Posterior vena cava (tissue), 2 donors: Measurements from ENCODE around the gene USP34. TPM values are rescaled to one million over a fixed set of nuclear protein-coding genes. Genes with fewer than 3 reads are reported as not detected.
"Not testable (repeated sequence)": the region's sequence is repeated elsewhere in the genome, so short reads cannot be mapped to it uniquely, and the experiment has no call there.

Source experiments
- DNase-seq: peaks from one replicate; pipeline ENCODE4 v3.0.0-alpha.2; 2020; ENCODE audit warnings: low spot score
- intact Hi-C, 2 donors: fragments of 100-400 bp; cut with DNase I; formaldehyde crosslinking; loops; one replicate each; pipeline versions ENCODE4 v1.14.1 to v1.14.2; 2022 to 2023
- long read RNA-seq, 2 donors: library from polyadenylated mRNA; unstranded; transcript quantifications; one replicate each; pipeline ENCODE4 v2.0.0, GENCODE V29; 2020 to 2021
- total RNA-seq, 2 donors: library from RNA; stranded (reverse); fragmentation: NEBNext Ultra II Directional; extraction: Animal tissue kit (Norgen Biotek cat#: 25700); gene quantifications; one replicate each; pipeline ENCODE4 v1.2.1, GENCODE V29; 2021
- donor health status: DM: yes; HTN: yes; CAD: no.
- donor health status: DM: yes; HTN: yes; CAD: no.

Gene USP34
- total RNA-seq = 100 to 1,000 TPM in 1 of 2 donors, 10 to 100 TPM in 1; 87.4 to 125 TPM
- long read RNA-seq, donor 1, partial matches to known transcripts = 7 of 13 reads
- long read RNA-seq, donor 1, other reads (novel, unspliced or antisense) = 6 of 13 reads
- long read RNA-seq, donor 2, partial matches to known transcripts = 3 of 7 reads
- long read RNA-seq, donor 2, other reads (novel, unspliced or antisense) = 4 of 7 reads

- DNase-seq = peak; percentile 99
- intact Hi-C loops = loop anchor here in 1 of 2 donors (10.0 kb wide), 1 partner anchor 286 kb away; no protein-coding TSS in a partner anchor
Observed at GRCh38 chr2:61470965-61471904, at the start of gene USP34. Gene USP34, minus strand, starts transcription at chr2:61471087. Its CDS starts 395 bp downstream, at chr2:61470692.

GRCh38 chr2:61520261-61520660 lies 49.4 kb upstream of the USP34 start:
- intact Hi-C loops = no loop called here
- no peak for DNase-seq

DNA sequence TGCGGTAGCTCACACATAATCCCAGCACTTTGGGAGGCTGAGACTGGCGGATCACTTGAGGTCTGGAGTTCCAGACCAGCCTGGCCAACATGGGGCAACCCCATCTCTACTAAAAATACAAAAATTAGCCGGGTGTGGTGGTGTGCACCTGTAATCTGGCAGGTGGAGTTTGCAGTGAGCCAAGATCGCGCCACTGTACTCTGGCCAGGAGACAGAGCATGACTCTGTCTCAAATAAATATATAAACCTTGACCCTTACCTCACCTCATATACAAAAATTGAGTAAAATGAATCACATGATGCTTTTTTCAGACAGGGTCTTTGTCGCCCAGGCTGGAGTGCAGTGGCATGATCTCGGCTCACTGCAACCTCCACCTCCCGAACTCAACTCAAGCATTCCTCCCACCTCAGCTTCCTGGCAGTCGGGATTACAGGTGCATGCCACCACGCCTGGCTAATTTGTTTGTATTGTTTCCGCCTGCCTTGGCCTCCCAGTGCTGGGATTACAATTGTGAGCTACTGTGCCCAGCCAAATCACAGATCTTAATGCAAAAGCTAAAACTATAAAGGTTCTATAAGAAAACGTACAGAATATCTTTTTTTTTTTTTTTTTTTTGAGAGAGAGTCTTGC lies 42.0 kb upstream of the USP34 start:
- no peak for DNase-seq
- intact Hi-C loops = no loop called here

DNA sequence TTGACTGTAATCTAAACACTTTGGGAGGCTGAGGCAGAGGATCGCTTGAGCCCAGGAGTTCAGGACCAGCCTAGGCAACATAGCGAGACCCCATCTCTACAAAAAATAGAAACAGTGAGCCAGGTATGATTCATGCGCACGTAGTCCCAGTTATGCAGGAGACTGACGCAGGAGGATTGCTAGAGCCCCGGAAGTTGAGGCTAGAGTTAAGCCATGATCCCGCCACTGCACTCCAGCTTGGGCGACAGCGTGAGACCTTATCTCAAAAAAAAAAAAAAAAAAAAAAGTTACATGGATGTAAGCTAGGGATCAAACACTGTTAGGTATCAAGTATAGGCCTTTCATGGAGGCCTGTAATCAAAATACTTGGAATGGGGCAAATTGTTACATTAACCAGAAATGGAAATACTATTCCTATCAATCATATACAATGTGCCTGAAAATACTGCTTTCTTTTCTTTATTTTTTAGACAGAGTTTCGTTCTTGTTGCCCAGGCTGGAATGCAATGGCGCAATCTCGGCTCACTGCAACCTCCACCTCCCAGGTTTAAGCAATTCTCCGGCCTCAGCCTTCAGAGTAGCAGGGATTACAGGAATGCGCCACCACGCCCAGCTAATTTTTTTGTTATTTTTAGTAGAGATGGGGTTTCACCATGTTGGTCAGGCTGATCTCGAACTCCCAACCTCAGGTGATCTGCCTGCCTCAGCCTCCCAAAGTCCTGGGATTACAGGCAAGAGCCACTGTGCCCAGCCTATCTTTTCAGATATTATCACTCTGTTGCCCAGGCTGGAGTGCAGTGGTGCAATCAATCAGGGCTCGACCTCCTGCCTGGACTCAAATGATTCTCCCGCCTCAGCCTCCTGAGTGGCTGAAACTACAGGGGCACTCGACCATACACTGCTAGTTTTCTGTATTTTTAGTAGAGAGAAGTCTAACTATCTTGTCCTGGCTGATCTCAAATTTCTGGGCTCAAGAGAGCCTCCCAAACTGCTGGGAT lies 40.1 kb upstream of the USP34 start:
- DNase-seq = no peak
- intact Hi-C loops = no loop called here

DNA sequence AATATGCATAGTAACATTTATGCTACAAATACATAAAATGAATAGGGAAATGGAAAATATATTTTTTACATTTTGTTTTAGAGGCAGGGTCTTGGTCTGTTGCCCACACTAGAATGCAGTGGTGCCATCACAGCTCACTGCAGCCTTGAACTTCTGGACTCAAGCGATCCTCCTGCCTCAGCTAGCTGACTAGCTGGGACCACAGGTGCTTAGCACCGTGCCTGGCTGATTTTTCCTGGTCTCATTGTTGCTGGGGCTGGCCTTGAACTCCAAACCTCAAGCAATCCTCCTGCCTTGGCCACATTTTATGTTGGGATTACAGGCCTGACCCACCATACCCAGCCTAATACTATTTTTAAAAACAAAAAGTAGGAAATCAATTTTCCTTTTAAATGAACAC lies 34.1 kb upstream of the USP34 start:
- intact Hi-C loops = no loop called here
- DNase-seq = no peak

DNA sequence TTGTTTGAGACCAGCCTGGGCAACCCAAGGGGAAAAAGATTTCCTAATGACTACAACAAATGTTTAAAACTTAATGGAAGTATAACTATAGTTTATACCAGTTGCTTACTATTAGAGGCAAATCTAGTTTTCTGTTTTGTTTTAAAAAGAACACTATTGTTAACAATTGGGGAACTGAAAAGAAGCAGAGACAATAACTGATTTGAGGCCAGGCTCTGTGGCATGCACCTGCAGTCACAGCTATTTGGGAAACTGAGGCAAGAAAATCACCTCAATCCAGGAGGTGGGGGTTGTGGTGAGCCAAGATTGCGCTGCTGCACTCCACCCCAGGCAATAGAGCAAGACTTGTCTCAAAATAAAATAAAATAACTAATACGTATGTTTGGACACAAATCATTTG lies 28.2 kb upstream of the USP34 start:
- DNase-seq = no peak
- intact Hi-C loops = no loop called here

DNA sequence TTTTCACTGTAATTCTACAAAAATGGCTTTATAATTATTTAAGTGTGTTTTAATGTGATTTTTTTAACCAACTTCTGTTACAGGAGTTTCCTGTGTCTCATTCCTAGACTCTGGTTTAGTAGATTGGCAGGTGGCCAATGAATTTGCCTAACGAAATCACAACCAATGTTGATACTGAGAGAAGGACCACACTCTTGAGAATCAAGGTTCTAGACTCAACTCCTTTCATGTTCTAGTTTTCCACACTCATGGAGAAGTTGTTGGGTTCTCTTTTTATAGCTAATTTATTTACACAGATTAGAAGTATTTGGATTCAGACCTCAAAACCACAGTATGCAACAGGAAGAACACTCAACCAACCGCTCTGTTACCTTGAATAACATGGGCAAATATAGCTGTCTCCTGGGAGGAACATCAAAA lies 22.6 kb upstream of the USP34 start:
- DNase-seq = no peak
- intact Hi-C loops = no loop called here

GRCh38 chr2:61492476-61492875 lies 21.6 kb upstream of the USP34 start:
- no peak for DNase-seq
- intact Hi-C loops = no loop called here

GRCh38 chr2:61485281-61485680 lies 14.4 kb upstream of the USP34 start:
- no peak for DNase-seq
- intact Hi-C loops = no loop called here

GRCh38 chr2:61478086-61478485 lies 7.2 kb upstream of the USP34 start:
- no peak for DNase-seq
- intact Hi-C loops = loop anchor here in 1 of 2 donors (10.0 kb wide), 1 partner anchor 293 kb away; no protein-coding TSS in a partner anchor

- DNase-seq = not testable (repeated sequence)
- intact Hi-C loops = loop anchor here in 1 of 2 donors (10.0 kb wide), 1 partner anchor 292 kb away; no protein-coding TSS in a partner anchor
Observed at GRCh38 chr2:61476929-61477589, 6.2 kb upstream of the USP34 start.

DNA sequence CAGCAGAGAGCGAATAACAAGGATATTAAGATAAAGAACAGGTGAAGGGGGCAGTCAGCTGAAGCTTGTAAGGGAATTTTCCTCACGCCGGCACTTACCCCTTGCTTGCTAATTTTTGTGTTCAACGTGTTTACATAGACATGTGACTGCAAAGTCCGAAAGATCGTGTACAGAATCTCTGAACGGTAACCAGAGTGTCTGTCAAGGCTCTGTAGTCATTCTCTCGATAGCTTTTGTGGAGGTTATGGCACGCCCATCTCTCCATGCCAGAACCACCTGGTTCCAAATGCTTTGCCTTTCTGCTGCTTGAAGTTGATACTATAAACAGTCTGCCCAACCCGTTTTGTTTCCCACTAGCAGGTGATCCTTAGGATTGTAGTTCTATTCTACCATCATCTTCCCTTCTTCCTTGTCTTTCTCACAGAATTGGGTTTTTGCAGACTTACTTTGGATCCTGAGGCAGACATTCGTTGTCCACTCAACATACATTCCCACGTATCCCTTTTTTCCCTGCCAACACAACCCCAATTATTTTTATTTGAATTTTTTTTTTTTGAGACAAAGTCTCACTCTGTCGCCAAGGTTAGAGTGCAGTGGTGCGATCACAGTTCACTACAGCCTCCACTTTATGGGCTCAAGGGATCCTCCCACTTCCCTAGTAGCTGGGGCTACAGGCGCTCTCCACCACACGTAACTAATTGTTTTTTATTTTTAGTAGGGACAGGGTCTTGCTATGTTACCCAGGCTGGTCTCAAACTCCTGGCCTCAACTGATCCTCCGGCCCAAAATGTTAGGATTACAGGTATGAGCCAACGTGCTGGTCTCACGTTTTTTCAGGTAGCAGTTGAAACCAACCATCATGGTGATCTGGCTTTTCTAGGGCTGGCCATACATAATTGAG lies 1.3 kb upstream of the USP34 start:
- no peak for DNase-seq
- intact Hi-C loops = loop anchor here in 1 of 2 donors (10.0 kb wide), 1 partner anchor 287 kb away; no protein-coding TSS in a partner anchor

DNA sequence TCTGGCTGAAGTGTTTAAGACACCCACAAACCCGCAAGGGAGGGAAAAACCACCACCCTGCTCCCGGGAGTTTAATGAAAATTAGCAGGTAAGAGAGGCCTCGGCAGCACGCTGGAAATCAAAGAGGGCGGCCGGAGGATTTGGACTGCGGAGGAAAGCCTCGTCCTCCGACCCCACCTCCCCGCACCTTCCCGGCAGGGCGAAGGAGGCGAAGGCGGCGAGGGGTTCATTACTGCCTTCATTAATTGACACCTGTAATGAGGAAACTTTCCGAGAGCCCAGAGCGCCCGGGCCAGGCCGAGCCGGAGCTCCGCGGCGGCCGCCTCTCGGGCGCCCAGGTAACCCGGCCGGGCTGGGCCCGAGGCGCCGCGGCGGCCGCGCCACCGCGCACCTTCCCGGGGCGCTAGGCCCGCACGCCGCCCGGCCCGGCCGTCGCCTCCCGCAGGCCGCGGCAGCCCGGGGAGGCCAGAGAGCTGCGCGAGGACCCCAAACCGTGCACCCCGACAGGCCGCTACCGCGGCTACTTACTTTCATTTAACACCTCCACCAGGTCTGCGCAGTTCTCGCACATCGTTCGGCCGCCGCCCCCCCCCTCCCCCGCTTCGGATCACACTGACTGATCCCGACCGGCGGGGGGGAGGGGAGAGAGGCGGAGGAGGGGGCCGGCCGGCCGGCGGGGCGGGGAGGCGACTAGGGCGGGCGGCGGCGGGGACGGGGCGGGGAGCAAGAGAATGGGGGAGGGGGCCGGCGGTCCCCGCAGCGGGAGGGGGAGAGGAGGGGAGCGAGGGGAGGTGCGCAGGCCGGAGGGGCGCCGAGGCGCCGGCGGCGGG lies 550 bp downstream of the USP34 start:
- peak; percentile 95 for DNase-seq
- intact Hi-C loops = loop anchor here in 1 of 2 donors (10.0 kb wide), 1 partner anchor 286 kb away; no protein-coding TSS in a partner anchor

DNA sequence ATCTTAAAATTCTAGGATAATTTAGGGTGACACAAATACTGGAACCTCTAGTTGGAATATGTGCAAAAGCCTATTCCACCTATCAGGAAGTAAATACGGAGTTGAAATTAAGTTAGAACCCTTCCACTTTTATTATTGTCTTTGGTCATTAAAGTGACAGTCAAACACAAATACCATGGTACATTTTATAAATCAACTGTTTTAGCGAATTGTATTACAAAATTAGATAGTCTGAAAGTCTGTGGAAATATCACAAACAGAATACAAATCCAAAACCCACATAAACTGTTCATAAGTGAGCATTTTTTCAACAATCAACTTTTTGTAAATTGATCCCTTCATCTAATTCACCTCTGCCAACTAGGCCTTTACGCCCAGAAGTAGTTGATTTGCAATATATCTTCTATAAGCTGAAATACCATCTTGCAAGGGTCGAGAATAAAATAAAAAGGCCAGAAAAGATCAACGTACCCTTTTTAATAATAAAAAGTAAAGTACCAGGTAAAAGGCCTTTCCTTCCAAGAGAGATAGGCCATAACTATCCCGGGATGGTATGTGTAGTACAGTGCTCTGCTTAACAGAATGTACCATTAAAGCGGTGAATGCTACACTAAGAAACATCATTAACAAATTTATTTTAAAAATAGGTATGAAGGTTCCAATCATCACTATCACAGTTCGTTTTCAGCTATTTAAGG lies 1.3 kb downstream of the USP34 start:
- intact Hi-C loops = loop anchor here in 1 of 2 donors (10.0 kb wide), 2 partner anchors 65 to 285 kb away; no protein-coding TSS in a partner anchor
- no peak for DNase-seq

DNA sequence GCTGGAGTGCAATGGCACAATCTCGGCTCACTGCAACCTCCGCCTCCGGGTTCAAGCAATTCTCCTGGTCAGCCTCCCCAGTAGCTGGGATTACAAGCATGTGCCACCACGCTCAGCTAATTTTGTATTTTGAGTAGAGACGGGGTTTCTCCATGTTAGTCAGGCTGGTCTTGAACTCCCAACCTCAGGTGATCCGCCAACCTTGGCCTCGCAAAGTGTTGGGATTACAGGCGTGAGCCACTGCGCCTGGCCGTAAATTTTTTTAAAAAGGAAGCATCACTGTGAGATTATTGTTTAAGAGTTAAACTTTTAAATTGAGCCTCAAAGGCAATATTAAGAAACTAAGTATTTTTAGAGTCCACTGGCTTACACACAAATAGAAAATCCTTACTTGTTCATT lies 2.7 kb downstream of the USP34 start:
- intact Hi-C loops = loop anchor here in 1 of 2 donors (10.0 kb wide), 1 partner anchor 63 kb away; no protein-coding TSS in a partner anchor
- not testable (repeated sequence) for DNase-seq
